GM12872 (cell line): ENCODE data around the gene DUT.

Experiments used
- CTCF ChIP-seq: IDR thresholded peaks from 3 replicates; pipeline ENCODE4 v1.5.1; 2011; ENCODE audit warnings: low read depth, mild to moderate bottlenecking, low read length, moderate library complexity; ENCODE audit not compliant: insufficient read depth

DUT gene

GRCh38 chr15:48292458-48292857, 38.8 kb upstream of the DUT start:
- TF ChIP-seq CTCF: no peak

- TF ChIP-seq CTCF: no peak
Measured at GRCh38 chr15:48297668-48298067, 33.6 kb upstream of the DUT start.

GRCh38 chr15:48298914-48299313, 32.3 kb upstream of the DUT start:
- TF ChIP-seq CTCF: no peak

- TF ChIP-seq CTCF: no peak
Measured at GRCh38 chr15:48300038-48300437, 31.2 kb upstream of the DUT start.

- no peak for TF ChIP-seq CTCF
Measured at GRCh38 chr15:48304398-48304797, 26.8 kb upstream of the DUT start.

GRCh38 chr15:48306639-48307038, 24.6 kb upstream of the DUT start:
- TF ChIP-seq CTCF: no peak

- no peak for TF ChIP-seq CTCF
Measured at GRCh38 chr15:48307586-48307985, 23.6 kb upstream of the DUT start.

- no peak for TF ChIP-seq CTCF
Measured at GRCh38 chr15:48309740-48310139, 21.5 kb upstream of the DUT start.
